Ammon's horn (tissue), 1 donor: ENCODE measurements around the gene CD37.
A peak's percentile ranks its signal among the peaks of the same experiment; 100 is the strongest.
"Not testable (repeated sequence)": the region's sequence is repeated elsewhere in the genome, so short reads cannot be mapped to it uniquely, and the experiment has no call there.

Source experiments
- DNase-seq: peaks from one replicate; pipeline ENCODE4 v3.0.0-alpha.2; 2016; ENCODE audit warnings: low spot score

The CD37 gene

GRCh38 chr19:49328741-49329140 lies 6.5 kb upstream of the CD37 start:
- no peak for DNase-seq

DNA sequence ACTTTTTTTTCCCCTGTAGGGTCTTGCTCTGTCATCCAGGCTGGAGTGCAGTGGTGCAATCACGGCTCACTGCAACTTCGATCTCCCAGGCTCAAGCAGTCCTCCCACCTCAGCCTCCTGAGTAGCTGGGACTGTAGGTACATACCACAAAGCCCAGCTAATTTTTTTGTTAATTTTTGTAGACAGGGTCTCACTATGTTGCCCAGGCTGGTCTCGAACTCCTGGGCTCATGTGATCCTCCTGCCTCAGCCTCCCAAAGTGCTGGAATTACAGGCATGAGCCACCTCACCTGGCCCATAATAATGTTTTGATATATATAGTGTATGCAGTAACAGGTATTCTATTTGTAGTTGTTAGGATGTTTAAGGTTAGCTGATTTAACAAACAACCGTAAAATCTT lies 4.0 kb upstream of the CD37 start:
- not testable (repeated sequence) for DNase-seq

DNA sequence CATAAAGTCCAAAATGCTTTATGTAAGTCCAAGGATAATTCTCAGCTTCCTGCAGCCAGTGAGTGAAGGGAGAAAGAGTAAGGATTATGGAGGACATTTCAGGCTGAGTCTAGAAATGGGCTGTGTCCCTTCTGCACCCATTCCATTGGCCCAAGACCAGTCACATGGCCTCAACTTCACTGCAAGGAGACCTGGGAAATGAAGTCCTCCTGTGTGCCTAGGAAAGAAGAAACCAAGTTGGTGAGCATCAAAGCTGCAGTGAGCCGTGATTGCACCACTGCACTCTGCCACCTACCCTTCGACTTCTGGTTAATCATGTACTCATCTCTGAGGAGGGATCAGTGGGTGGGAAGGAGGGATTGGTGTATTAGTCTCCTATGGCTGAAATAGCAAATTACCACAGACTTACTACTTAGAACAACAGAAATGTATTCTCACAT lies 3.6 kb upstream of the CD37 start:
- DNase-seq = peak; percentile 80

DNA sequence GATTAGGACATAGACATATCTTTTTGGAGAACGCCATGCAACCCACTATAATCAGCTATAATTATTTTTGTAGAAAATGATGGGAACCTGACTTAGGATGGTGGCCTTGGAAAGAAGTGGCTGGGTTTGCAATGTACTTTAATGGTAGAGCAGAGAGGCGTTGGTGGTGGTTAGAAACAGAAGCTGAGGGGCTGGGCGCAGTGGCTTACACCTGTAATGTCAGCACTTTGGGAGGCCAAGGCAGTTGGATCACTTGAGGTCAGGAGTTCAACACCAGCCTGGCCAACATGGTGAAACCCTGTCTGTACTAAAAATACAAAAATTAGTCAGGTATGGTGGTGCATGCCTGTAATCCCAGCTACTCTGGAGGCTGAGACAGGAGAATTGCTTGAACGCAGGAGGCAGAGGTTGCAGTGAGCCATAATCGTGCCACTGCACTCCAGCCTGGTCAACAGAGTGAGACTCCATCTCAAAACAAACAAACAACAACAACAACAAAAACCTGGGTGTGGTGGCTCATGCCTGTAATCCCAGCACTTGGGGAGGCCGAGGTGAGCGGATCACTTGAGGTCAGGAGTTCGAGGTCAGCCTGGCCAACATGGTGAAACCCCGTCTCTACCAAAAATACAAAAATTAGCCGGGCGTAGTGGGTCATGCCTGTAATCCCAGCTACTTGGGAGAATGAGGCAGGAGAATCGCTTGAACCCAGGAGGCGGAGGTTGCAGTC lies 2.4 kb upstream of the CD37 start:
- DNase-seq = not testable (repeated sequence)

DNA sequence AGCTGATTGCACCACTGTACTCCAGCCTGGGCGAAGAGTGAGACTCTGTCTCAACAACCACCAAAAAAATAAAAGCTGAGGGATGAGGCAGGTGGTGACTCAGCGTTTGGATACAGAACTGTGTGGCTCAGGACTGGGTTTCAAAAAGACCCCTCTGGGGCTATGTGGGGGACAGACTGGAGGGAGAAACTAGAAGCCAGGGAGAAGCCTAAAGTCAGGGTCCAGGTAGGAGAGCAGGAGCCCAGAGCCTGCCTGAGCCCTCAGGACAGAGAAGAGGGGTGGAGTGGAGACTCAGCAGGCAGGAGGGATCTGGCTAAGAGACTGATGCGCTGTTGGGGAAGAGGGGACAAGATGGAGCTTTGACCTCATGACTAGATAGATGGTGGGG lies 1.8 kb upstream of the CD37 start:
- DNase-seq = no peak

- peak; percentile 20 for DNase-seq
These were observed 1.4 kb upstream of the CD37 start for GRCh38 chr19:49333811-49334288.

DNA sequence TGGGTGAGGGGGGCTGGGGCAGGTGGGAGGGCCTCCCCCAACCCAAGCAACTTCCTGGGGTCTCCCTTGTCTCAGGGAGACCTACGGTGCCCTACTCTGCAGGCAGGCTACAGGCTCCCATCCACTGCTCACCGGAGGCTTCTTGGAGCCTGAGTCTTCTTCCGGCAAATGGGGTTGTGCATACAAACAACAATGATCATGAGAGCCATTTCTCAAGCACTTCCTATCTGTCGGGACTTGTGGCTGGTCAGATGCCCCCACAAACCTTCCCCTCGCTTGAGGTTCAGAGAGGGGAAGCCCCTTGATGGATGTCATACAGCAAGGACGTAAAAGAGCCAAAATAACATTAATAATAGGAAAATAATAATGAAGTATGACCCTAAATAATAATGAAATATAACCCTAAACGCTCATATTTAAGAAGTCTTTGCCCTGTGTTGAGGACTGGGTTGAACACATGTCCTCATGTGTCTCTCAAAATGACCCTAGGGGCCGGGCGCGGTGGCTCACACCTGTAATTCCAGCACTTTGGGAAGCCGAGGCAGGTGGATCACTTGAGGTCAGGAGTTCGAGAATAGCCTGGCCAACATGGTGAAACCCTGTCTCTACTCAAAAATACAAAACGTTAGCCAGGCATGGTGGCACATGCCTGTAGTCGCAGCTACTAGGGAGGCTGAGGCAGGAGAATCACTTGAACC lies 727 bp downstream of the CD37 start:
- DNase-seq = no peak

DNA sequence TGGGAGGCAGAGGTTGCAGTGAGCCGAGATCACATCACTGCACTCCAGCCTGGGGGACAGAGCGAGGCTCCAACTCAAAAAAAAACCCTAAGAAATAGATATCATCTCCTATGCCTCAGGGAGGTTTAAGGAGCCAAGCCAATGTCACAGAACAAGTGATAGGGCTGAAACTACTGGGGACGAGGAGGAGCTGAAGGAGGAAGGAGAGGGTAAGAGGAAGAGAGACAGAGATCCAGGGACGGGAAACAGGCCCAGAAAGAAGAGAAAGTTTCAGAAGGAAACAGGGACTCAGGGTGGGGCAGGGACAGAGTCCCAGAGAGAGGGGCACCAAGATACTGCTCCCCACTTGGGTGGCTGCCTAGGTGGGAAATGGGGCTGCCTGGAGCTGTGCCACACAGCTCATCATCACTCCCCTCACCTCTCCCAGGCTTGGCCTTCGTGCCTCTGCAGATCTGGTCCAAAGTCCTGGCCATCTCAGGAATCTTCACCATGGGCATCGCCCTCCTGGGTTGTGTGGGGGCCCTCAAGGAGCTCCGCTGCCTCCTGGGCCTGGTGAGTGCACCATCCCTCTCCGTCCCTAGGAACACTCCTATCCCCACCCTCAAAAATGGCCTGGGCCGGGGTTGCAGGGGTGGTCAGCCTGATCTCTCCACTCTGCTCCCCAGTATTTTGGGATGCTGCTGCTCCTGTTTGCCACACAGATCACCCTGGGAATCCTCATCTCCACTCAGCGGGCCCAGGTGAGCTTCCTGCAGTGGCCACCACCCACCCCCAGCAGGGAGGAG lies 1.5 kb downstream of the CD37 start:
- DNase-seq = no peak

DNA sequence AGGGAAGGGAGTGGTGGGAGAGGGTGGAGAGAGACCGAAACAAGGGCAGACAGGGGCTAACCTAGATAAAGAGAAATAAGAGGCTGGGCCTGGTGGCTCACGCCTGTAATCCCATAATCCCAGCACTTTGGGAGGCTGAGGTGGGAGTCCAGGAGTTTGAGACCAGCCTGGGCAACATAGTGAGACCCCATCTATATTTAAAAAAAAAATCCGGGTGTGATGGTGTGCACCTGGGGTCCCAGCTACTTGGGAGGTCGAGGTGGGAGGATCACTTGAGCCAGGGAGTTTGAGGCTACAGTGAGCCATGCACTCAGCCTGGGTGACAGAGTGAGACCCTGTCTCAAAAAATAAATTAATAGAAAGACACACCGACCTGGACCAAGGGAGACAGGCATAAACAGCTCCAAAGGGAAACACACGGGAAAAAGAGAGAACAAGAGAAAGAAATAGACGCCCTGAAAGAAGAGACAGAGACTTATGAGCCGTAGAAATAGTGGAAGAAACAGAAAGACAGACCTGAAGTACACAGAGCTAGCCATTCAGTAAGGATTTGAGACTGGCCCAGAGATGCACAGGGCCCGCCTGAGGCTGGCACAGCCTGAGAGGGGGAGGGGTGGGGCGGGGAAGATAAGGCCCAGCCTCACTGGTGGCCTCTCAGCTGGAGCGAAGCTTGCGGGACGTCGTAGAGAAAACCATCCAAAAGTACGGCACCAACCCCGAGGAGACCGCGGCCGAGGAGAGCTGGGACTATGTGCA lies 2.2 kb downstream of the CD37 start:
- no peak for DNase-seq

DNA sequence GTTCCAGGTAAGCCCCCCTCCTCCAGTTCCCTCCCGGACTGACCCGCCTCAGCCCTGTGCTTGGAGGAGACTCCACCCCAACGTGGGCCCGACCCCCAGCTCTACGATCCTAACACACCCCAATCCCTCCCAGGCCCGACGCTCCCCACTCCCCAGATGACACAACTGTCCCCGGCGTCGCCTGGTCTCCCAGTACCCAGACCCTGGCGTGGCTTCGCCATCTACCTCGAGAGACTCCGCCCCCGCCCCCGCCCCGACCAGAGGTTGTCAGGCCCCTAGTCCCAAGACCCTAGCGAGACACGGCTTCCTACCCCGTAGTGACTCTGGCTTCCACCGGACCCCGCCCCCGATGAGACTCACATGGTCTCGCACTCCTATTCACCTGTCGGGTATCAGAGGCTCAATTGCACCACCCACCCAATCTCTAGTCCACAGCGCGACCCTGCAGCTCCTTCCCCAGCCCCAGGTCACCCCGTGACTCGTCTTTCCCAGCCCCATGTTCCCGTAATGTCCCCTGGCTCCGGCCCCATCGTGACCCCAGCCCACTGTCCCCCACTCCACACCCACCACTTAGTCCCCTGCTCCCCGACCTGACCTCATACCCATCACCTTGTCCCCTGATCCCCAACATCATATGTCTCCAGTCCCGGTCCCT lies 2.9 kb downstream of the CD37 start:
- no peak for DNase-seq

GRCh38 chr19:49338691-49339300 lies 3.6 kb downstream of the CD37 start:
- no peak for DNase-seq

DNA sequence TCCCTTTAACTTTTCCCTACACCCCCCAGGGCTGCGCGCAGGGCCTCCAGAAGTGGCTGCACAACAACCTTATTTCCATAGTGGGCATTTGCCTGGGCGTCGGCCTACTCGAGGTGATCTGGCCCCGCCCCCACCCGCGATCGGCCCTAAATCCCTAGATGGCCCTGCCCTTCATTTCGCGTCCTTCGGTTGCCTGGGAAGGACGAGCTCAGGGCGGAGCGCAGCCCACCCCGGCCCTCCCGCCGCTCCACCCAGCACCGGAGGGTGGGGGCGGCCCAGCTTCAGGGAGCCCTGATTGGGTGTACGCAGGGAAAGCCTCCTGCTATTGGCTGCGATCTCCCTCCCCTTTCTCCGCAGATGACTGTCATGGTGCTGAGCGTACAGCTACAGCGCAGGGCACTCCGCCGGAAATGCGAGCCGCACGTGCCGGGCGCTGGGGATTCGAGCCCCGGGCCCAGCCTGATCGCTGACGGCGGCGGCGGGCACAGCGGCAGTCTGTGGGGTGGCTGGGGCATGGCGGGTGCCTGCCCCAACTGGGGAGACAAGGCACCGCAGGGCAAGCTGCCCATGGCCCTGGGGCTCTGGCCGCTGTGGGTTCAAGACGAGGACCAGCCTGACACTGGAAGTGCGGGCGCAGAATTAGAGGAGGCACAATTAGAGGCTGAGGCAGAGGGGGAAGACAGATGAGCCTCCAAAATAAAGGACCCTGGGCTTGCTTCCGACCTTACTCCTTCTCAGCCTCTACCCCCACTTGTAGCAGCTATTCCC lies 4.3 kb downstream of the CD37 start:
- peak; percentile 88 for DNase-seq

DNA sequence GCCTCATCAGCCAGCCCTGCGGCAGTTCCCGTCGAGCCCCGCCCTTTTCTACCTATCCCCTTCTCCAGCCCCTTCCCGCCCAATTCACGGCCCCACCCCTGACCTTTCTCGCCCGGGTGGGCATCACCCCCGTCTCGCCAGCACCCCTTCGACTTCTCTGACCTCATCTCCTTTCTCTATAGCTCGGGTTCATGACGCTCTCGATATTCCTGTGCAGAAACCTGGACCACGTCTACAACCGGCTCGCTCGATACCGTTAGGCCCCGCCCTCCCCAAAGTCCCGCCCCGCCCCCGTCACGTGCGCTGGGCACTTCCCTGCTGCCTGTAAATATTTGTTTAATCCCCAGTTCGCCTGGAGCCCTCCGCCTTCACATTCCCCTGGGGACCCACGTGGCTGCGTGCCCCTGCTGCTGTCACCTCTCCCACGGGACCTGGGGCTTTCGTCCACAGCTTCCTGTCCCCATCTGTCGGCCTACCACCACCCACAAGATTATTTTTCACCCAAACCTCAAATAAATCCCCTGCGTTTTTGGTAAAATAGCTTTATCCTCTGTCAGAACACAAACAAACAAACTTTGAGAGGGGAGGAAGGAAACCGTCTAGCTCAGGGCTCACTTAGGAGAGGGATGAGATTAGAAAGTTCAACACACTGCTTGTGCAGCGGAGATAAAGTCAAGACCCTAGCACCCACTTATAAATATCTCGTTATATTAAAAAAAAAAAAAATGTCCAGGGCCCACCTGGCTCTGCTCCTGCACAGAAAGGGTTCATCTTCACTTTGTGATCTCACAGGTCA lies 5.1 kb downstream of the CD37 start:
- DNase-seq = no peak

DNA sequence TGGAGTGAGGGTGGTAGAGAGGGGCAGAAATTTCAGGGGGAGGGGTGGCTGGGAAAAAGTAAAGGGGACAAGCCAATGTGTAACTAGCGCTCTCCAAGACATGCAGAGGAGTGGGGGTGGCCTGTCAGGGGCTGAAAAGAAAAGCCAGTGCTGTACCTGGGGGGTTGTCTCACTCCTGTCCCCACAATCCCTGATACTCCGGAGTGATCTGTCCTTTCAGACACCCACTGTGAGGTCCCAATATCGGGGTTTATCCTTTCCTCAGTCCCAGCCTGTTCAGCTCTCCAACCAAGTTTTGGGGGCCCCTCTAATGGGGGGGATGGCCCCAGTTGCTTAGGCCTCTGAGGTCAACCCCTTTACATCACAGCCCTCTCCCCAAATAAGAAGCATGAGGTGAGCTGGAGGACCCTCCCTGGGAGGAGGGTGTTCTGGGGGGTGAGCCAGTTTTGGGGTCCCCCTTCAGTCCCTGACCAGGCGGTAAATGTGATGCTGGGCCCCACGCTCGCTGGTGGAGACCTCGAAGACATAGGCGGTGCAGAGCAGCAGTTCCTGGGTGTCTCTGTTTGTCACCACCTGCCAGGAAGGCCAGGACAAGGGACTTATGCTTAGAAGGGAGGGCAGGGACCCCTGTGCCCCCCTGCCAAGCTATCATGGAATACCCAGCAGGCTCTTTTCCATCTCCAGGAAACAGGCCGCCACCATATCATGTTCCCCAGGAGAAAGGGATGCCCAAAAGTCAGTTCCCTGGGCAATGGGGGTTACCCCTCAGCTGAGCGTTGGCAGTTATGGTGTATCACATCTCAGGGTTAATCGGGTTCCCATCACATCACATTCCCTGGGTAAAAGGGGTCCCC lies 5.9 kb downstream of the CD37 start:
- no peak for DNase-seq

- DNase-seq = no peak
These were observed 7.1 kb downstream of the CD37 start for GRCh38 chr19:49342291-49342721.

DNA sequence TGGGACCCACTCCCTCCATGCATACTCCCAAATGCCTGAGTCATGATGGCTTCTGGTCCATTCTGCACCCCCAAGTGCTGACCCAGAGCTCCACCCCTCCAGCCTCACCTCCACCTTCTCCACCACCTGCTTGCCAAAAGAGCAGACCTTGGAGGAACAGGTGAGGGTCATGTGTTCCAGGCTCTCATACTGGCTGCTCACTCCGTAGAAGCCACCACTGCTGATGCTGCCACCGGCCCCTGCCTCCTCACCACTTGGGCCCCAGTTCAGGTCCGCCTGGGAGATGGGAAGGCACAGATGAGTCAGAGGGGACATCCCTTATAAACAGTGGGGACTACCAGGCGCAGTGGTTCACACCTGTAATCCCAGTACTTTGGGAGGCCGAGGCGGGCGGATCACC lies 7.9 kb downstream of the CD37 start:
- no peak for DNase-seq

DNA sequence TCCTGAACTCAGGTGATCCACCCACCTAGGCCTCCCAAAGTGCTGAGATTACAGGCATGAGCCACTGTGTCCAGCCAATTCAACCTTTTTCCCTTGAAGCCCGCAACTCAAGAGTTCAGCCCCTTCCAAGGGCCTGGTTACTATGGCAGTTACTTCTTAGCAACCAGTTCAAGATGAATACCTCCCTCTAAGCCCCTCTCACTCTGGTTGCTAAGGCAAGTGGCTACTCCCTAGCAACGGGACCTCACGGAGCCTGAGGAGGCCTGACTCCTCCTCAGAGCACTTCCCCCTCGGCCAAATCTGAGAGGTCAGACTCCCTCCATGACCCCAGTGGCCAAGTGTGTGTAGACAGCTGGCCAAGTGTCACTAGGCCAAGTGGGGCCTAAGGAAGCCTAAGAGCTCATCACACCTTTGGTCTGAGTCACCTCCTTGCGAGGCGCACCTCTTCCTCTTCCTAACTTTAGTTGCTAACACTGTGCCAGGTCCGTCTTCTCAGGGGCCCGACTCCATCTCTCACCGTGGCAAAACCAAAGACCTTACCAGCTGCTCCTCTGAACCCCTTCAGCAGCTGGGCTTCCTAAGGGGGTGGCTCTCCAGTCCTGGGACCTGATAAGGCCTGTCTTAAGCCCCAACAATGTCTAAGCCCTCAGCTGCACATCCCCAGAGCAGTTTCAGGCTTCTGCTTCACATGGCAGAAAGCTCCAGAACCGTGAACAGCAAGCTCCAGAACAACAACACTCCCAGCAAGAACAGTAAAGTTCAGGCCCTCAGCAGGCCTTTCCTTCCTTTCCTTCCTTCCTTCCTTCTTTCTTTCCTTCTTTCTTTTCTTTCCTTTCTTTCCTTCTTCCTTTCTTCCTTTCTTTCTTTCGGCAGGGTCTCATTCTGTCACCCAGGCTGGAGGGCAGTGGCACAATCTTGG lies 9.6 kb downstream of the CD37 start:
- no peak for DNase-seq
